ENCODE data around the gene CDC73. TPM values are rescaled to one million over a fixed set of nuclear protein-coding genes. Genes with fewer than 3 reads are reported as not detected.
"Not testable (repeated sequence)": the region's sequence is repeated elsewhere in the genome, so short reads cannot be mapped to it uniquely, and the experiment has no call there.

CDC73 gene
- total RNA-seq, 1 donor from 2014 or later: 50.5 TPM

GRCh38 chr1:193283016-193283415 is 161.2 kb downstream of the CDC73 start:
- Mint-ChIP-seq H3K27ac (ENCODE audit: unreplicated experiment) (no peak overlapping the region), H3K4me1 (no peaks in the 10 kb centered on the region), H3K9me3 (peaks cover 16% of the 10 kb centered on the region), H3K27me3 (ENCODE audit: low read depth) (no peaks in the 10 kb centered on the region), H3K36me3 (ENCODE audit: low read depth) (peaks cover 7% of the 10 kb centered on the region), H3K4me3 (no peak overlapping the region)
- no peak for TF ChIP-seq CTCF (conservative IDR thresholded peaks at IDR 0.05)
- DNase-seq (ENCODE audit: low read depth, low spot score): no peak

GRCh38 chr1:193284219-193284618 is 162.4 kb downstream of the CDC73 start:
- peaks cover 16% of the 10 kb centered on the region for H3K9me3 Mint-ChIP-seq
- no peak overlapping the region for H3K27ac Mint-ChIP-seq (ENCODE audit: unreplicated experiment)
- no peak overlapping the region for H3K4me3 Mint-ChIP-seq
- TF ChIP-seq CTCF (conservative IDR thresholded peaks at IDR 0.05): no peak
- no peak for DNase-seq (ENCODE audit: low read depth, low spot score)
- no peaks in the 10 kb centered on the region for H3K27me3 Mint-ChIP-seq (ENCODE audit: low read depth)
- no peaks in the 10 kb centered on the region for H3K4me1 Mint-ChIP-seq
- peaks cover 7% of the 10 kb centered on the region for H3K36me3 Mint-ChIP-seq (ENCODE audit: low read depth)

GRCh38 chr1:193285641-193286040 is 163.8 kb downstream of the CDC73 start:
- no peak overlapping the region for H3K27ac Mint-ChIP-seq (ENCODE audit: unreplicated experiment)
- H3K27me3 Mint-ChIP-seq (ENCODE audit: low read depth): no peaks in the 10 kb centered on the region
- no peaks in the 10 kb centered on the region for H3K4me1 Mint-ChIP-seq
- H3K4me3 Mint-ChIP-seq: no peak overlapping the region
- no peak for DNase-seq (ENCODE audit: low read depth, low spot score)
- no peak for TF ChIP-seq CTCF (conservative IDR thresholded peaks at IDR 0.05)
- peaks cover 14% of the 10 kb centered on the region for H3K9me3 Mint-ChIP-seq
- peaks cover 7% of the 10 kb centered on the region for H3K36me3 Mint-ChIP-seq (ENCODE audit: low read depth)

GRCh38 chr1:193288548-193289080 is 166.8 kb downstream of the CDC73 start:
- not testable (repeated sequence) for H3K27ac Mint-ChIP-seq (ENCODE audit: unreplicated experiment); DNase-seq (ENCODE audit: low read depth, low spot score); H3K4me3 Mint-ChIP-seq; H3K27me3 Mint-ChIP-seq (ENCODE audit: low read depth); H3K4me1 Mint-ChIP-seq; H3K36me3 Mint-ChIP-seq (ENCODE audit: low read depth)
- peaks cover 14% of the 10 kb centered on the region for H3K9me3 Mint-ChIP-seq

GRCh38 chr1:193293726-193294125 is 171.9 kb downstream of the CDC73 start:
- H3K36me3 Mint-ChIP-seq (ENCODE audit: low read depth): no peaks in the 10 kb centered on the region
- no peak for TF ChIP-seq CTCF (conservative IDR thresholded peaks at IDR 0.05)
- DNase-seq (ENCODE audit: low read depth, low spot score): no peak
- H3K27ac Mint-ChIP-seq (ENCODE audit: unreplicated experiment): no peak overlapping the region
- H3K4me3 Mint-ChIP-seq: no peak overlapping the region
- H3K4me1 Mint-ChIP-seq: no peaks in the 10 kb centered on the region
- no peaks in the 10 kb centered on the region for H3K27me3 Mint-ChIP-seq (ENCODE audit: low read depth)
- H3K9me3 Mint-ChIP-seq: peaks cover 6% of the 10 kb centered on the region

GRCh38 chr1:193299038-193299437 is 177.2 kb downstream of the CDC73 start:
- no peak for TF ChIP-seq CTCF (conservative IDR thresholded peaks at IDR 0.05)
- Mint-ChIP-seq H3K9me3 (peaks cover 6% of the 10 kb centered on the region), H3K4me3 (no peak overlapping the region), H3K36me3 (ENCODE audit: low read depth) (no peaks in the 10 kb centered on the region), H3K27me3 (ENCODE audit: low read depth) (no peaks in the 10 kb centered on the region), H3K4me1 (no peaks in the 10 kb centered on the region), H3K27ac (ENCODE audit: unreplicated experiment) (no peak overlapping the region)
- DNase-seq (ENCODE audit: low read depth, low spot score): no peak

Data from neural crest cell (in vitro differentiated cells).